H9 (cell line): ENCODE data around the gene THUMPD1. TPM values are rescaled to one million over a fixed set of nuclear protein-coding genes. Genes with fewer than 3 reads are reported as not detected.

Source experiments
- DNase-seq: peaks from one replicate; pipeline ENCODE4 v3.0.0-alpha.2; 2017
- H2AFZ ChIP-seq: one replicate; pipeline ENCODE4 v1.6.1; 2013; ENCODE audit warnings: mild to moderate bottlenecking, low read length, control low read depth, moderate library complexity
- H2AK5ac ChIP-seq: 2 replicates; pipeline ENCODE4 v1.6.1; 2013; ENCODE audit warnings: low read length, control low read depth, mixed read lengths; ENCODE audit not compliant: insufficient read length
- H2BK120ac ChIP-seq: one replicate; pipeline ENCODE4 v1.6.1; 2013; ENCODE audit warnings: low read depth, mild to moderate bottlenecking, low read length, control low read depth, inconsistent platforms; ENCODE audit not compliant: poor library complexity, severe bottlenecking
- H2BK12ac ChIP-seq: 2 replicates; pipeline ENCODE4 v1.6.1; 2013; ENCODE audit warnings: low read length, control low read depth, mixed read lengths, low read depth; ENCODE audit not compliant: insufficient read length
- H2BK15ac ChIP-seq: 2 replicates; pipeline ENCODE4 v1.6.1; 2013; ENCODE audit warnings: low read depth, low read length, control low read depth
- H2BK20ac ChIP-seq: one replicate; pipeline ENCODE4 v1.6.1; 2013; ENCODE audit warnings: low read depth, mild to moderate bottlenecking, low read length, control low read depth, inconsistent platforms; ENCODE audit not compliant: poor library complexity, severe bottlenecking
- H2BK5ac ChIP-seq: 2 replicates; pipeline ENCODE4 v1.6.1; 2013; ENCODE audit warnings: low read length, control low read depth, mixed read lengths; ENCODE audit not compliant: insufficient read length
- H3K14ac ChIP-seq: 2 replicates; pipeline ENCODE4 v1.6.1; 2013; ENCODE audit warnings: low read length, control low read depth; ENCODE audit not compliant: insufficient read depth
- H3K18ac ChIP-seq: 2 replicates; pipeline ENCODE4 v1.6.1; 2013; ENCODE audit warnings: low read depth, mild to moderate bottlenecking, mixed read lengths, low read length, control low read depth; ENCODE audit not compliant: insufficient read length
- H3K23ac ChIP-seq: 2 replicates; pipeline ENCODE4 v1.6.1; 2013; ENCODE audit warnings: low read length, control low read depth, mixed read lengths, low read depth; ENCODE audit not compliant: insufficient read length
- H3K23me2 ChIP-seq: 2 replicates; pipeline ENCODE4 v1.6.1; 2013; ENCODE audit warnings: low read depth, mild to moderate bottlenecking, mixed read lengths, low read length, control low read depth; ENCODE audit not compliant: insufficient read length, poor library complexity, severe bottlenecking
- H3K27ac ChIP-seq: 2 replicates; pipeline ENCODE4 v1.5.1; 2013; ENCODE audit warnings: low read length, control low read depth, mixed read lengths, low read depth; ENCODE audit not compliant: insufficient read length
- H3K27me3 ChIP-seq: 2 replicates; pipeline ENCODE4 v1.6.1; 2013; ENCODE audit warnings: low read length, control low read depth, inconsistent platforms; ENCODE audit not compliant: insufficient read depth
- H3K4ac ChIP-seq: 2 replicates; pipeline ENCODE4 v1.6.1; 2013; ENCODE audit warnings: low read depth, mild to moderate bottlenecking, control low read depth, inconsistent platforms, low read length, moderate library complexity
- H3K4me1 ChIP-seq: 2 replicates; pipeline ENCODE4 v1.6.1; 2013; ENCODE audit warnings: low read length, control low read depth, inconsistent platforms; ENCODE audit not compliant: insufficient read depth
- H3K4me2 ChIP-seq: 2 replicates; pipeline ENCODE4 v1.6.1; 2013; ENCODE audit warnings: low read length, control low read depth, mixed read lengths; ENCODE audit not compliant: insufficient read length, insufficient read depth
- H3K56ac ChIP-seq: 2 replicates; pipeline ENCODE4 v1.6.1; 2013; ENCODE audit warnings: low read depth, mild to moderate bottlenecking, mixed read lengths, low read length, control low read depth; ENCODE audit not compliant: insufficient read length
- H3K79me1 ChIP-seq: 2 replicates; pipeline ENCODE4 v1.6.1; 2013; ENCODE audit warnings: low read depth, mild to moderate bottlenecking, moderate library complexity, low read length, control low read depth, inconsistent platforms; ENCODE audit not compliant: insufficient read depth, poor library complexity, severe bottlenecking
- H3K79me2 ChIP-seq: 2 replicates; pipeline ENCODE4 v1.6.1; 2013; ENCODE audit warnings: low read length, control low read depth, inconsistent platforms; ENCODE audit not compliant: insufficient read depth
- H3K9ac ChIP-seq: 2 replicates; pipeline ENCODE4 v1.6.1; 2013; ENCODE audit warnings: low read length, control low read depth, mixed read lengths; ENCODE audit not compliant: insufficient read length; ENCODE audit errors: extremely low read depth
- H3K9me3 ChIP-seq: one replicate; pipeline ENCODE4 v1.6.1; 2013; ENCODE audit warnings: low read depth, low read length, inconsistent platforms; ENCODE audit not compliant: control insufficient read depth
- H3T11ph ChIP-seq: one replicate; pipeline ENCODE4 v1.6.1; 2013; ENCODE audit warnings: mild to moderate bottlenecking, low read length, control low read depth, inconsistent platforms
- H4K20me1 ChIP-seq: one replicate; pipeline ENCODE4 v1.6.1; 2013; ENCODE audit not compliant: control insufficient read depth, insufficient read length, insufficient read depth
- H4K5ac ChIP-seq: 2 replicates; pipeline ENCODE4 v1.6.1; 2013; ENCODE audit warnings: low read depth, mild to moderate bottlenecking, mixed read lengths, low read length, control low read depth; ENCODE audit not compliant: insufficient read length
- H4K8ac ChIP-seq: replicated peaks from 2 replicates; pipeline ENCODE4 v1.6.1; 2013; ENCODE audit warnings: low read length, control low read depth, mixed read lengths, low read depth; ENCODE audit not compliant: insufficient read length
- H4K91ac ChIP-seq: 2 replicates; pipeline ENCODE4 v1.6.1; 2013; ENCODE audit warnings: low read depth, mild to moderate bottlenecking, moderate library complexity, mixed read lengths, low read length, control low read depth; ENCODE audit not compliant: insufficient read length
- H3K27ac Mint-ChIP-seq, 3 experiments: 2 replicates in 2 of 3; 3 replicates in 1 of 3; pipeline ENCODE4 v1.8.0; 2020 to 2021; ENCODE audit warnings: mixed read lengths in 3 of 3, mild to moderate bottlenecking in 1 of 3, moderate library complexity in 1 of 3
- H3K27me3 Mint-ChIP-seq: 2 replicates; pipeline ENCODE4 v1.8.0; 2021; ENCODE audit warnings: low read depth, mild to moderate bottlenecking, moderate library complexity, mixed read lengths
- H3K36me3 Mint-ChIP-seq, 3 experiments: 2 replicates in 2 of 3; 3 replicates in 1 of 3; pipeline ENCODE4 v1.8.0; 2020 to 2021; ENCODE audit warnings: low read depth in 3 of 3, mixed read lengths in 3 of 3; ENCODE audit not compliant: insufficient read depth in 1 of 3
- H3K4me1 Mint-ChIP-seq, 2 experiments: 2 replicates each; pipeline ENCODE4 v1.8.0; 2020; ENCODE audit warnings: mixed read lengths in 2 of 2
- H3K4me3 Mint-ChIP-seq, 2 experiments: 2 replicates in 1 of 2; 3 replicates in 1 of 2; pipeline ENCODE4 v1.8.0; 2020 to 2021; ENCODE audit warnings: mild to moderate bottlenecking in 2 of 2, mixed read lengths in 2 of 2, moderate library complexity in 1 of 2
- H3K9me3 Mint-ChIP-seq, 2 experiments: 2 replicates in 1 of 2; 3 replicates in 1 of 2; pipeline ENCODE4 v1.8.0; 2020; ENCODE audit warnings: mild to moderate bottlenecking in 2 of 2, mixed read lengths in 2 of 2, moderate library complexity in 1 of 2
- WGBS: extraction: QIAGEN DNeasy Blood & Tissue Kit; methylation state at CpG from one replicate; pipeline ENCODE4 v1.1.7; 2013; ENCODE audit warnings: missing lambda C conversion rate, low lambda C conversion rate, mixed read lengths; ENCODE audit not compliant: insufficient read length; ENCODE audit errors: extremely low coverage; 5-methylcytosine and 5-hydroxymethylcytosine counted together
- long read RNA-seq: library from polyadenylated mRNA; unstranded; transcript quantifications from one replicate; pipeline ENCODE4 v2.0.0, GENCODE V29; 2020
- total RNA-seq: library from RNA; stranded (reverse); gene quantifications from 2 replicates; pipeline ENCODE4 v1.2.1, GENCODE V29; 2021
- TF ChIP-seq, protein P1 (sequence below): fragments of 200-600 bp; sonication (generic); conservative IDR thresholded peaks from 3 replicates; pipeline ENCODE4 v1.8.0; 2021; ENCODE audit warnings: antibody characterized with exemption, mild to moderate bottlenecking

The THUMPD1 gene, protein sequence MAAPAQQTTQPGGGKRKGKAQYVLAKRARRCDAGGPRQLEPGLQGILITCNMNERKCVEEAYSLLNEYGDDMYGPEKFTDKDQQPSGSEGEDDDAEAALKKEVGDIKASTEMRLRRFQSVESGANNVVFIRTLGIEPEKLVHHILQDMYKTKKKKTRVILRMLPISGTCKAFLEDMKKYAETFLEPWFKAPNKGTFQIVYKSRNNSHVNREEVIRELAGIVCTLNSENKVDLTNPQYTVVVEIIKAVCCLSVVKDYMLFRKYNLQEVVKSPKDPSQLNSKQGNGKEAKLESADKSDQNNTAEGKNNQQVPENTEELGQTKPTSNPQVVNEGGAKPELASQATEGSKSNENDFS
- total RNA-seq: 48.8 and 51.3 TPM in 2 replicates
- long read RNA-seq, full-length matches to known transcripts: 384 of 412 reads
- long read RNA-seq, partial matches to known transcripts: 3 of 412 reads
- long read RNA-seq, other reads (novel, unspliced or antisense): 25 of 412 reads

DNA sequence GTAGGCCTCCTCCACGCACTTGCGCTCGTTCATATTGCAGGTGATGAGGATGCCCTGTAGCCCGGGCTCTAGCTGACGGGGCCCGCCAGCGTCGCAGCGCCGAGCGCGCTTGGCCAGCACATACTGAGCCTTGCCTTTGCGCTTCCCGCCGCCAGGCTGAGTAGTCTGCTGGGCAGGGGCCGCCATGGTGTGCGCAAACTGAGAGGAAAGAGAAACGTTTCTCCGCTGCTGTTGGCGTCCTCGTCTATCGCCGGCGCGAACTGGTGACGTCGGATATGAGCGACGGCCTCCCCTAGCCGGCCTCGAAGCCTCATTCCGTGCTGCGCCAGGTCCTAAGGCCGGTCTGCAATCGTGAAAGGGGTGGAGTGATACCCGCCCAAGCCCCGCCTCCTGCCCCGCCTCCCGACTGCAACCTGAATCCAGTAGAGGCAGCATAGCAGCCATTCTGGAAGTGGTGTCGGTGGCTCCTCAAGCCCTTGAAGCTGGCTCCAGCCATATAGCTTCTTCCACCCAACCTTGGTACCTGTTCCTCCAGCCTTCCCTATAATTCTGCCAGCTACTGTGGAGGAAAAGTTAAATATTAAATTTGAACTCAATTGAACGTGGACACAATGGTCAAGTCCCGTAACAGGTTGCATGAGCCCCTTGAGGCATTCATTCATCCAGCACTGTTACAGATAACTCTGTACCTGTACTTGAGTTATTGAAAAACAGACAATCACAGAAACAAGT is at the start of gene THUMPD1:
TSS of gene THUMPD1 (minus strand) at position 265 of the 732 bp plus-strand sequence. CDS start at position 186, 79 bp downstream.
- WGBS: no CpG with 5 or more reads among the region's 42 CpGs
- Histone ChIP-seq H3K14ac (peak within 1 kb of the TSS; percentile 91), H4K5ac (no peak within 1 kb of the TSS)

More for the DNA sequence above, at the start of gene THUMPD1:
- Histone ChIP-seq H3K18ac (peak within 1 kb of the TSS; percentile 97), H2AFZ (no peak within 1 kb of the TSS), H3K4me2 (peak within 1 kb of the TSS; percentile 65), H3K9me3 (no peaks in the 10 kb centered on the region), H4K8ac (no peak within 1 kb of the TSS), H3K9ac (peak within 1 kb of the TSS; percentile 89), H3K23ac (no peak within 1 kb of the TSS), H3K27me3 (no peaks in the 10 kb centered on the region), H2BK20ac (no peak within 1 kb of the TSS), H2BK120ac (no peak within 1 kb of the TSS), H3K4ac (no peak within 1 kb of the TSS), H4K91ac (no peak within 1 kb of the TSS), H3K4me1 (no peaks in the 10 kb centered on the region; the same call in 1 of the 2 replicates), H2BK5ac (no peak within 1 kb of the TSS), H3K79me1 (no peaks in the 10 kb centered on the region), H4K20me1 (no peaks in the 10 kb centered on the region), H3K23me2 (peaks cover 5% of the 10 kb centered on the region), H3K27ac (no peak within 1 kb of the TSS), H2BK15ac (no peak within 1 kb of the TSS), H3K79me2 (peaks cover 9% of the 10 kb centered on the region; the same call in 1 of the 2 replicates), H3K56ac (no peak within 1 kb of the TSS), H3T11ph (no peak within 1 kb of the TSS), H2BK12ac (no peak within 1 kb of the TSS), H2AK5ac (no peak within 1 kb of the TSS)
- Mint-ChIP-seq H3K27me3 (no peaks in the 10 kb centered on the region; the same call in 1 of the 2 replicates), H3K4me3 (peak within 1 kb of the TSS; percentile 96 to 97), H3K36me3 (peaks cover 8 to 20% (median 15%) of the 10 kb centered on the region in 3 experiments; a peak in 5 of 7 replicates), H3K27ac (peak within 1 kb of the TSS; percentile 95 to 98 (median 98)), H3K9me3 (peaks cover 10 to 15% of the 10 kb centered on the region in 2 experiments), H3K4me1 (peaks cover 7 to 8% of the 10 kb centered on the region in 2 experiments)
- peak; percentile 98 for DNase-seq
- TF ChIP-seq, protein P1, sequence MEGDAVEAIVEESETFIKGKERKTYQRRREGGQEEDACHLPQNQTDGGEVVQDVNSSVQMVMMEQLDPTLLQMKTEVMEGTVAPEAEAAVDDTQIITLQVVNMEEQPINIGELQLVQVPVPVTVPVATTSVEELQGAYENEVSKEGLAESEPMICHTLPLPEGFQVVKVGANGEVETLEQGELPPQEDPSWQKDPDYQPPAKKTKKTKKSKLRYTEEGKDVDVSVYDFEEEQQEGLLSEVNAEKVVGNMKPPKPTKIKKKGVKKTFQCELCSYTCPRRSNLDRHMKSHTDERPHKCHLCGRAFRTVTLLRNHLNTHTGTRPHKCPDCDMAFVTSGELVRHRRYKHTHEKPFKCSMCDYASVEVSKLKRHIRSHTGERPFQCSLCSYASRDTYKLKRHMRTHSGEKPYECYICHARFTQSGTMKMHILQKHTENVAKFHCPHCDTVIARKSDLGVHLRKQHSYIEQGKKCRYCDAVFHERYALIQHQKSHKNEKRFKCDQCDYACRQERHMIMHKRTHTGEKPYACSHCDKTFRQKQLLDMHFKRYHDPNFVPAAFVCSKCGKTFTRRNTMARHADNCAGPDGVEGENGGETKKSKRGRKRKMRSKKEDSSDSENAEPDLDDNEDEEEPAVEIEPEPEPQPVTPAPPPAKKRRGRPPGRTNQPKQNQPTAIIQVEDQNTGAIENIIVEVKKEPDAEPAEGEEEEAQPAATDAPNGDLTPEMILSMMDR: no peak
